Hippocampal formation (tissue), 2 donors: ENCODE measurements around the gene ZNF580.

Source experiments
- DNase-seq, 2 donors: peaks; one replicate each; lab custom pipeline; 2025; lab: John Stamatoyannopoulos, UW

Gene ZNF580

DNA sequence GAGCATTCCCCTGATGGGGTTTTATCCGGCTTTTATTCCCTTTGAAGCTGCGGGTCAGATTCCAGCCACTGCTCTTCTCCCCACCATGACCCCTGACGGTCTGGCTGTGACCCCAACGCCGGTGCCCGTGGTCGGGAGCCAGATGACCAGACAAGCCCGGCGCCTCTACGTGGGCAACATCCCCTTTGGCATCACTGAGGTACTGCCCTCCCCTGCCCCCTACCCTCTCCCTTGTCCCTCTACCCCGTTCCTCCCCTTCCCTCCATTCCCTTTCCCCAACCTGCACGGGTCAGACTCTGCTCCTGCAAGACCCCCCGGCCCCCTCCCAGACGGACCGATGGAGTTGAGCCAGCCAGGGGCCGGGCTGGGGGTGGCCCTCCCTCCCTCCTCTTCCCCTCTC lies 20.2 kb downstream of the ZNF580 start:
- no peak for DNase-seq

DNA sequence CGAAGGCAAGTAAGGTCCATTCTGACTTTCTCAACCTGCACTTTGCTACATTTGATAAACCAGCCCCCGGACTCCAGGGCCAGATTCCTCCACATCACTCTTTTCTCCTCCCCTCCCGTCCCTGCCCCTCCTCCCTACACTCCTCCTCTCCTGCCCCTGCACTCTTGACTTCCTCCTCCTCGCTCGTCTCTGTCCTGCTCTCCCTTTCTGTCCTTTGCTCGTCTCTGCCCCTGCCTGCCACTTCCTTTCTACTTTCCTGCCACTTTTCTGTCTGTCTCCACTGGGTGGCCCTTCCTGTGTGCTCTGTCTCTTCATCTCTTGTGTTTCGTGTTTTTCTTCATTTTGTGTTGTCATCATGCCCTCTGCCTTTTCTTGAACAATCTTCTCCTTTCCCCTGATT lies 21.0 kb downstream of the ZNF580 start:
- DNase-seq = no peak

DNA sequence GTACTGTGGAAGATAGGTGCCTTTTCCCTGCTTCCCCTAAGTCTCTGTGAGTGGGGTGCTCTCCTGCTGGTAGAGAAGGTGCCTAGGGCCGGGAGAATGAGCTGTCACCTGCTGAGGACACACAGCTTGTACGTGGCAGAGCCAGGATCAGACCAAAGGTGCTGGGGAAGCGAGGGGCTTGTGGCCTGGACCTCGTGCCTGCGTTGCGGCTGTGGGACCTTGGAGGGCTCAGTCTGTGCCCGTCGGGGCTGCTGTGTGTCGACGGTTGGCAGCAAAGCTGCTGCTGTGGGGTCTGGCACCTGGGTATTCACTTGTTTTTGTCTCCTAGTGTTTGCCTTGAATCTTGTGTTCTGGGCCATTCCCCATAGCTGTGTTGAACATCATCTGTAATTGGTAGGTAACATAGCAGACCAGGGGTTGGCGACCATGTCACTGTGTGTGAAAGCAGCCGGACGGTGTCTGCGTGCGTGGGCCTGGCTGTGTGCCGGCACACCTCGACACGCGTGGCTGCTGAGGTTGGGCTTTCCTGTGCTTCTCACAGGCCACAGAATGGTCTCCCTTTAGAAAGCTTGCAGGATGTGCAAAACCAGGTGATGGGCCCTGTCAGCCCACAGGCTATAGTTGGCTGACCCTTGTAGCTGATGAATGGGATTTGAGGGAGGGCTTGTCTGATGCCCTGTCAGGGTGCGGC lies 23.2 kb downstream of the ZNF580 start:
- no peak for DNase-seq

DNA sequence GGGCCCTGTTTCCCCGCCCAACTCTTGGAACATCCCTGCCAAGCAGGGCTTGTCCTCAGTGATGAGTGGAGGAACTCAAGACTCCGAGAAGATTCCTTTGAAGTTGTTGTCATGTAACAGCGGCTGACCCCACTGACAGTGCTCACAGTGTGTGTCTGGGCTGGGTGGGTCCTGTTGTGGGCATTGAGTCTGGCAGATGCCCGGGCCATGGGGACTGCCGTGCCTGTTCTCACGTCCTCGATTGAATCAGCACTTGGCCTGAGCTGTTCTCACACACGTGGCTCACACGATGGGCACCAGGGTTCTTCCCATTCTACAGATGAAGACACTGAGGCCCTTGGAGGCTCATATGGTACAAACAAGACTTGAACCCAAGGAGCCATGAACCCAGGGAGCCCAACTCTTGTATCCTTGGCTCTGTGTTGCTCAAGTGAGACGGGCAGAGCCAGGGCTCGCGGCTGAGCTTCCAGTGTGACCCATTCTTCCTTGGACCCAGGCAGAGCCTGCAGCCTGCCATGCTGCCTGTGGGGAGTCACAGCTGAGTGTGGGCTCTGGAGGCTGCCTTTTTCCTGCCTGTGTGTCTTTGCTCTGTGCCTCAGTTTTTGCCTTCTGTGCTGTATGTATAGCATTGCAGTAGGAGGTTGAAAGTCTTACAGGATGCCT lies 25.7 kb downstream of the ZNF580 start:
- DNase-seq = no peak

DNA sequence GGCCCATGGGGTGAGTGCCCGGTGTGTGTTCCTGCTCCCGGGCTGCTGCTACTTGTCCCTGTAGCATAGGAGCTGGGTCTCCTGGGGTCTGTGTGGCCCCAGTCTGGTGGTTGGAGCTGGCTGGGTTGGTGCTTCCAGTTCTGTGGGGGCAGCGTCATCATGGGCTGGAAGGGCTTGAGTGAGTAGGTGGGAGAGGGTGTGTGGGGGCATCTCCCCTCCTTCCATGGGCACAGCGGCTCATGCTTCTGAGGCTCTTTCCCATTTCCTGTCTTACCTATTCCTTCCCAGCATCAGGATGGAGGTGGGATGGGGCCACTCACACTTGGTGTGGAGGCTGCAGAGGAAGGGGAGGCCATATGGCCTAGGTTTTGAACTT lies 26.2 kb downstream of the ZNF580 start:
- DNase-seq = no peak

DNA sequence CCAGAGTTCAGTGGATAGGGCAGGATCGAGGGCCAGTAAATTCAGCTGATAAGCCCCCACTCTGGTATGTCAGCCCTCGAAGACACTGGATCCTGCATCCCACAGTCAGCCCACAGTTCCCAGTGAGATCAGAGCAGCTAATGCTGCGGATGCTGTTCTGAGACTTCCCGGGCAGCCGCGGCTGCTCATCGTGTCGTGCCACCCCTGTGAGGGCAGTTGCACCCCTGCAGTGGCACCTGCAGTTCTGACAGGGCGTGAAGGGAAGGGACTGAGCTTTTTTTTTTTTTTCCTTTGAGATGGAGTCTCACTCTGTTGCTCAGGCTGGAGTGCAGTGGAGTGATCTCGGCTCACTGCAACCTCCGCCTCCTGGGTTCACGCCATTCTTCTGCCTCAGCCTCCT lies 26.7 kb downstream of the ZNF580 start:
- no peak for DNase-seq

DNA sequence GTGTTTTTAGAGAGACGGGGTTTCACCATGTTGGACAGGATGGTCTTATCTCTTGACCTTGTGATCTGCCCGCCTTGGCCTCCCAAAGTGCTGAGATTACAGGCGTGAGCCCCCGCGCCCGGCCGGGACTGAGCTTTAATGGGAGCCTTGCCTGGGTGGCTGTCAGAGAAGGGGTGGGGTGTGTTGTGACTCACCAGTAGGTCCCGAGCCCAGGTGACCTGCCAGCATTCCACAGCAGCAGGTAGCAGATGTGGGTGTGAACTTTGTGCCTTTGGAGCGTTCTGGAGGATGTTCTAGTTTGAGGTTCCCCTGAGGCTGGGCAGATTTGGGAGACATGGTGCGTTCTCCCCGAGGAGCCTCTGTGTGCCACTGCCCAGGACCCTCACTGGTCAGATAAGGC lies 27.2 kb downstream of the ZNF580 start:
- DNase-seq = no peak

DNA sequence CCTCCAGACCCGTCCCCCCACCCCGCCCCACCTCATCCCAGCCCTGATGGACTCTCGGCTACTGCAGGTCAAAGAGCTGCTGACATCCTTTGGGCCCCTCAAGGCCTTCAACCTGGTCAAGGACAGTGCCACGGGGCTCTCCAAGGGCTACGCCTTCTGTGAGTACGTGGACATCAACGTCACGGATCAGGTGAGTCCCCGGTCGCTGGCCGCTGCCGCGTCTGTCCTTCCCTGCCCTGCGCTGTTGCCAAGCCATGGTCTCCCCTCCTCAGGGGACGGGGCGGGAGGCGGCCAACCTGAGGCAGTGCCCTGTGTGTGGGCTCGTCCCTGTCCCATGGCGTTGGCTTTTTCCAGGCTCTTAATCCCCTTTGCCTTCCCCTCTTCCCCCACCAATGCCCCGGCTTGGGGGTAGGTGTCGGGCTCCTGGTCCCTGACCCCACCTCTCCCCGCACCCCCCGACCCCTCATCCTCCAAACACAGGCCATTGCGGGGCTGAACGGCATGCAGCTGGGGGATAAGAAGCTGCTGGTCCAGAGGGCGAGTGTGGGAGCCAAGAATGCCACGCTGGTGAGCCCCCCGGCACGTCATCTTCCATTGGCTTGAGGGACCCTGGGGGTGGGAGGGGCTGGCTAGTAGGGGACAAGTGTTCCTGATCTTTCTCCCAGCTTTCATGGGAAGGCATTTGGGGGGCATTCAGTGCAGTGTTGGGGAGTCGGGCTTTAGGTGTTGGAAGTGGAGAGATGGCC lies 28.0 kb downstream of the ZNF580 start:
- DNase-seq = no peak

DNA sequence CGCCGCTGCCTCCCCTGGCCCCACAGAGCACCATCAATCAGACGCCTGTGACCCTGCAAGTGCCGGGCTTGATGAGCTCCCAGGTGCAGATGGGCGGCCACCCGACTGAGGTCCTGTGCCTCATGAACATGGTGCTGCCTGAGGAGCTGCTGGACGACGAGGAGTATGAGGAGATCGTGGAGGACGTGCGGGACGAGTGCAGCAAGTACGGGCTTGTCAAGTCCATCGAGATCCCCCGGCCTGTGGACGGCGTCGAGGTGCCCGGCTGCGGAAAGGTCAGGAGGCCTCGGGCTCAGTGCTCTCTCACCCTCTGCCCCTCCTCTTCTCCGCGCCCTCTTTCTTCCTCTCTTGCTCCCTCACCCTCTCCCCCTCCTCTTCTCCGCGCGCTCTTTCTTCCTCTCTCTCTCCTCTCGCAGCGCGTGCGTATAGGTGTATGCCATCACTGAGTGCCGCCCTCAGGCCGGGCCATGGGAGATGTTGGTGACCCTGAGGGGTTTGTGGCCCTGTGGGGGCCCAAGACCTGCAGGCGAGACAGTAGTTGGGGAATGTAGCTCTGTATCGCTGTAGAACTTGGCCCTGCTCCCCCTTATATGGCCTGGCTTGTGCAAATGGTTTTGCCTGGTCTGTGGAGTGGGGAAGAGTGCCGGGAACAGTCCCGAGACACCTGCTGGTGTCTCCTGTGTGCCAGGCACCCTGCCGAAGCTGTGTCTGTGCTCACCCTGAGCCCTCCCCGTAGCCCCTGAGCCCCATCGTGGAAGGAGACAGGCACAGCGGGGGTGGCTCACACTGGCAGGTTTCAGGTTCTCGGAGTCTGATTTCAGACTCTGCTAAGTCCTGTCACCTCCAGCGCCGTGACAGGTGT lies 28.8 kb downstream of the ZNF580 start:
- DNase-seq = no peak

DNA sequence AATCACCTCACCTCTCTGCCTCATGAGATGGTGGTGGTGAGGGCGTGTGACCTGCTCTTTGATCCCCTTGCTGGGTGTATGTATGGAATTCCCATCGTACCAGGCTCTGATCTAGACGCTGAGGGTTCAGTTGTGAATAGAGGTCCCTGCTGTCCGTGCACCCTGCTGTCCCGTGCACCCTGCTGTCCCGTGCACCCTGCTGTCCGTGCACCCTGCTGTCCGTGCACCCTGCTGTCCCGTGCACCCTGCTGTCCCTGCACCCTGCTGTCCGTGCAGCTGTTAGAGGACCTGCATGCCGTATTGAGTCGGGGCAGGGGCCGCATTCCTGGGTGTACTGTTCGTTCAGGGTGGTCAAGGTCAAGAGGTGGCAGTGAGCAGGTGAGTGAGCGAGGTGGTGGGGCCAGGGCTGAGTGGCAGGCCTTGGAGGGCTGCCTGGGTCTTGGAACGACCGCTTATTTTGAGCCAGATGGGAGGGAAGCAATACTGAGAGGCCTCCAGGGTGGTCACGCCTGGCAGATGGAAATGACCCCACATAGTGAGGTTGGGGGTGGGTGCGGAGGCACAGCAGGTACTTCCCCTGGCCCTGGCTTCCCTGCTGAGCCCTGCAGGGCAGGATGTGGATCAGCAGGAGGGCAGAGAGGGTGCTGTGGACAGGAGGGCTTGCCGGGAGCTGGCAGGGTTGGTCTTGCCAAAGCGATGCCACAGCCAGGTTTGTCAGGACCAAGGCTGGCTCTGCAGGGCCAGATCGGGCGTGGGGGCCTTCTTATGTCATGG lies 29.7 kb downstream of the ZNF580 start:
- no peak for DNase-seq

DNA sequence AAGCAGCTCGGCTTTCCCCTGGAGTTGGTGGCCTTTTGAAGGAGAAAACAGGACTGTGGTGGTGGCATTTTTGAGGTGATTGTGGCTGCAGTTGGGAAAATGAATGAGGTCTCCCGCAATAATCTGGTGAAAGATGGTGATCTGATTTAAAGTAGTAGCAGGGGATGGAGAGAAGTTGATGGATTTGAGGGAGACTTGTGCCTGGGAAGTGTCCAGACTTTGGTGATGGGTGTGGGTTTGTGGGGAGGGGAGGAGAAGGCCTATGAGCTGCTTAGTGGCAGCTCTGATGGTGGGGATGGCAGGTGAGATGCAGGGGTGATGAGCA lies 30.2 kb downstream of the ZNF580 start:
- no peak for DNase-seq

DNA sequence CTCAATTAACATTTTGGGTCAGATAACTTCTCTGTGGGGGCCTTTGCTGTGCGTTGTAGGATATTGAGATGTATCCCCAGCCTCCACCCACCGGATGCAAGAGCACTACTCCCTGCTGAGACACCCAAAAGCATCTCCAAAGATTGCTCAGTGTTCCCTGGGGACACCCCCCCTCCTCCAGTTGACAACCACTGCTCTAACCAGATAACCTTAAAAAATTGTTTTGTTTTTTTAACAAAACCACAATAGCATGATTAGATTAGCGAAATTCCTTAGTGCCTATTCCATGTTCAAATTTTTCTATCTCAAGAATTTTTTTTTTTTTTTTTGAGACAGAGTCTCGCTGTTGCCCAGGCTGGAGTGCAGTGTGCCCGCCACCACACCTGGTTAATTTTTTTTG lies 31.6 kb downstream of the ZNF580 start:
- DNase-seq = no peak

DNA sequence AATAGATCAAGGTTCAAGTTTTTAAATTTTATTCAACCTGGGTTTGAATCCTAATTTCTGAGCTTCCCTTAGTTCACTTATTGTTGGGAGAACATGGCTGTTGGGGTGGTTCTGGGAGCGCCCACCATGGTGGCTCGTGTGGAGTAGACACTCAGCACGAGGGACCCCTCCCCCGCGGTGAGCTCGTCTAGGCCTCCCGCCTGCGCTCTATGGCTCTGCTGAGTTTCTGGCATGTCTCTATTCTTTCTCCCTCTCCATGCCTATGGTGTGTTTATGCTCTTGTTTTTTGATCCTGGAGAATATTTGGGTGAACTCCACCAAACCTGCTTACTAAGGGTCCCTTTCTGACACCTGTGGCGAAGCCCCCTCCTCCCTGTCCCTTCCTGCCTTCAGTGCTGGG lies 32.7 kb downstream of the ZNF580 start:
- no peak for DNase-seq

DNA sequence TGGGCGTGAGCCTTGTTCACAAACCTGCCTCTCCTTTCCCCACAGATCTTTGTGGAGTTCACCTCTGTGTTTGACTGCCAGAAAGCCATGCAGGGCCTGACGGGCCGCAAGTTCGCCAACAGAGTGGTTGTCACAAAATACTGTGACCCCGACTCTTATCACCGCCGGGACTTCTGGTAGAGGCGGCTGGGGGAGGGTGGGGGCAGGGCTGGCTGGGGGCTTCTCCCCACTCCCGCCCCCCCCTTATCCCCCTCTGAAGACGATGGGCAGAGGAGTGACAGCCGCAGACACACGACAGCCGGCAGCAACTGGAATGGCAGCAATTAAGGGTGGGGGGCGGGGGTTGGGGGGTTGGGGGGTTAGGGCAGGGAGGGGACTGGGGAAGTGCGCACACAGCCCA lies 33.1 kb downstream of the ZNF580 start:
- DNase-seq = no peak

DNA sequence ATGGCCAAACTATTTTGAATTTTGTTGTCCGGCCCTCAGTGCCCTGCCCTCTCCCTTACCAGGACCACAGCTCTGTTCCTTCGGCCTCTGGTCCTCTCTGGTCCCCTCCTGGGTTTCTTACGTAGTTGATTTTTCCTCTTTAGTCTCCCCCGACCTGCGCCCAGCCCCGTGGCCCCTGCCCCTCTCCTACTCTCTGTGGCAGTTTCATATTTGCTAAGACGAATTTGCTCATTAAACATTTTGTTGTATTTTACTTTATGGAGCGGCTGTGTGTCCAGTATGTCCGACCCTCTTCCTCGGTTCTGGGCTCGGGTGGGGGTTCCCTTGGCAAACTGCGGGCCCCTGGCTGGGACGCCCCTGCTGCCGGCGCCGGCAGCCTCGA lies 33.6 kb downstream of the ZNF580 start:
- no peak for DNase-seq

DNA sequence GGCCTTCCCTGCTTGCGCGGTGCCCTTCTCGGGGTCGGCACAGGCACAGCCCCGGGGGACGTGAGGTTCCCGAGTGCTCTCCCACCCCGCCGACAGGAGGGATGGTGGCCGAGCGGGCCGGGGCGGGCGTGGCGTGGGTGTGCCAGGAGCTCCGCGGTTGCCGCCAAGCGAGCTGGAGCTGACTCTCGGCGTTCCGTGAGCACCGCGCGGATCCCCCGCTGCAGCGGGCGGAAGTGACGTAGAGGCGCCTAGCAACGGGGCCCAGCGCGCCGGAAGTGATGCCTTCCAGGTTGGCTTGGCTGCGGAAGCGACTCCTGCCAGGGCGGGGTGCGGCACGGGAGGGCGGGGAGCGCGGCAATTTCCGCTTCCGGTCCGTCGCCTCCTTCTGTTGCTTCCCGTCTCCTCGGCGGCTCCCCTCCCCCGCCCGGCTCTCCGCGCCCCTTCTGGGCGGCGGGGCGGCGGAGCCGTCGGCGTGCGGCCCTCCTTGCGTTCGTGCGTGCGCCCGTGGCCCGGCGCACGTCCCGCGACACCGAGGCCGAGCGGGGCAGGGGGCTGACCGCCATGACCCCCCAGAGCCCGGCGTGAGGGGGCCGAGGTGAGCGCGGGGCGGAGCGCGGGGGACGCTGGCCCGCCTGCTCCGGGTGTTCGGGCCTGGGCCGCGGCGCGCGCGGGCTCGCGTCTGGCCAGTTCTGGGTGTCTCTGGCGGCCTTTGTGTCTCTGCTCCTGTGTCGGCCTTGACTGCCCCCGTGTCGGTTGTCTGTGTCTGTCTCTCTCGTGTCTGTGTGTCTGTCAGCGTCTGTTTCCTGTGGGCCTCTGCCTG lies 34.2 kb downstream of the ZNF580 start, which contains the start of gene EPN1:
TSS of gene EPN1 (plus strand) at position 386 of the 820 bp plus-strand sequence. CDS start 3,402 bp downstream, outside the sequence.
- peak; percentile 86 to 92 for DNase-seq

DNA sequence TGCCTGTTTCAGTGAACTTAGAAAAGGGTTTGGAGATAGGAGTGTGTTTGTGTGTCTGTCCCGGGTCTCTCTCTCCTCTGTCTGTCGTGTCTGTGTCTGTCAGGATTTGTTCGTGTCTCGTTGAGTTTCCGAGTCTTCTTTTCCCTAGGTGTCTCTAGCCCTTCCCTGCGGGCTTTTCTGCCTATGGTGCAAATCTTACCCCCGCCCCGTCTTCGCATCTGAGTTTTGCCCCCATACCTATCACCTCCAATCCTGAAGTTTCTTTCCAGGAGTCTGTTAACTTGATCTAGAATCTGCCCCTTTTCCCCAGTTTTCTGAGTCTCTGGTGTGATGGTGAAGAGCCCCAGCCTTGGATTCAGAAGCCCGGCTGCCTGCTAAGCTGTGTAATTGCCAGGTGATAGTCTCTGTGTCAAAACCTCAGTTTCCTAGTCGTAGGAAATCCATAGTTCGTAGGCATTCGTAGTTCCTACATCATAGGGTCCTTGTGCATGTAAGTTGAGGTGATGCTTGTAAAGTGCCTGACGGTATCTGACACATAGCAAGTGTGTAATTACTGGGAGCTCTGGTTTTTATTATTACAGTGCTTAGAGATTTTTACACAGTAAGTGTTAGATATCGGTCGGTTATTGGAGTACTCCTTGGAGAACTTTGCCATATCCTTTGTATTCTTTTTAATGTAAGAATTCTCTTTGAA lies 35.0 kb downstream of the ZNF580 start:
- DNase-seq = no peak

DNA sequence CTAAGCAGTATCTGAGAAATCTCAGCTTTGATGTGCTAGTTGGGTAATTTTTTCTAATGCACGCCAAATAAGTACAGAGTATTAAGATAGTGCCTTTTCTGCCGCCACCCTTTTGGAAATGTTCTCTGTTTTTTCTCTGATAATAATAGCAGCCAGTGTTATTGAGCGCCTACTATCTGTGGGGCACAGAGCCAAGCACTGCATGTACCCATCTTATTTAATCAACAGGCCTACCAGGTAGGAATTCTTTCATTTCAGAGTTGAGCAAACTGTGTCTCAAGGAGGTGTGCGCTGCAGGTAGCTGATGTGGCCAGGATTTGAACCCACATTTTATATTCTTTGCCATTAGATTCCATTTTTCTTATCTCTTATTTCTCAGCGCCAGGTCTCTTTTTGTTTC lies 35.6 kb downstream of the ZNF580 start:
- no peak for DNase-seq

DNA sequence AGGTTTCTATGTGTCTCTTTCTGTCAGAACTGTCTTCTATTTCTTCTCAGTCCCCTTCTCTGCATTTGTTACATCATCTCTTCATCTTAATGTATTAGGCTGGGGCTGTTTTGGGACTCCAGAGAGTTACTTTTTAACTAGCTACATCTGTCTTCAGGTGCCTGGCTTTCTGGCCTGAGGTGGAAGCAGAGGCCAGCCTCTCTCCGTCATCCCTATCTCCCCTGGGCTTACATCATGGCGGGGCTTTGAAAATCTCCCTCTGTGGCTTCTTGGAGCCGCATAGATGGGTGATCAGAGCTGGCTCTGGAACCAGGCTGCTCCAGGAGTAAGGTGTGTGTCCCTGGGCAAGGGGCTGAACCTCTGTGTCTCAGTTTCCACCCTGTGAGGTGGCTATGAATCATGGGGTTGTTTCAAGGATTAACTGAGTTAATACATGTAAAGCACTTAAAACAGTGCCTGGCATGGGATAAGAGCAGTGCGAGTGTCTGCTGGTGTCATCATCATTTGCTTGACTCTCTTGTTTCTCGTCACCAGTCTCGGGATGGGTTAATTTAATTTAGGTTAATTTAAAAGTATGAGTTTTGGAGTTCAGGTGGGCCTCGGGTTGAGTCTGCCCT lies 36.2 kb downstream of the ZNF580 start:
- no peak for DNase-seq

DNA sequence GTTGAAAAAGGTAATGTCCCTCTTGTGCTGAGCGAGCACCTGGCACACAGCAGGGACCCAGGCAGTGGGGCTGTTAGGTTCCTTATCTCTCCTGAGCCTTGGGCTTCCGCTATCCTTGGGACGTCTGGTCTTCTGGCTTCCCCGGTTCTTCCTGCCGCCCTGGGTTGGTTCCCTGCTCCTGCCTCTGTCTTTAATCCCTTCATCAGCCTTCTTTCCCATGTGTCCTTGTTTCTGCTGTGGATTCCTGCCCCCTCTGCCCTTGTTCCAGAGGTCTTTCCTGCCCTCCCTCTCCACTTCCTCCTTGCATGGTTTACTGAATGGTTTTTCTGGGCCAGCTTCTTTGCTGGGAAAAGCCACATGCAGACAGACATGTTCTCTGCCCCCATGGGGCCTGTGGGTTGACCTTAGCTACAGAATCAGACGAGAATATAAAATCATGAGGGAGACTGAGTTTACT lies 36.8 kb downstream of the ZNF580 start:
- DNase-seq = no peak
